H1 (cell line): Measurements from ENCODE around the gene DCUN1D2.

Source experiments
- CTCF ChIP-seq, 3 experiments: IDR thresholded peaks; 1 replicate in 2 of 3; 2 replicates in 1 of 3; pipeline versions ENCODE4 v1.5.1 to v1.6.1; 2011; ENCODE audit warnings: low read length in 3 of 3, mild to moderate bottlenecking in 3 of 3, inconsistent platforms in 2 of 3, low read depth in 1 of 3, moderate library complexity in 1 of 3; ENCODE audit not compliant: insufficient read depth in 1 of 3; ENCODE audit errors: control extremely low read depth in 1 of 3
- MAFK ChIP-seq: IDR thresholded peaks from 2 replicates; pipeline ENCODE4 v1.6.1; 2012; ENCODE audit warnings: low read depth, mild to moderate bottlenecking, improper control_type of control experiment, low read length
- NANOG ChIP-seq: IDR thresholded peaks from 2 replicates; pipeline ENCODE4 v1.6.1; 2011; ENCODE audit warnings: low read length, low read depth, mild to moderate bottlenecking, inconsistent platforms; ENCODE audit not compliant: insufficient read depth, poor library complexity, severe bottlenecking
- POLR2A ChIP-seq, 2 experiments: IDR thresholded peaks; 1 replicate in 1 of 2; 2 replicates in 1 of 2; pipeline ENCODE4 v1.6.1; 2011; ENCODE audit warnings: low read depth in 2 of 2, low read length in 2 of 2, mild to moderate bottlenecking in 2 of 2; ENCODE audit errors: control extremely low read depth in 1 of 2
- TAF1 ChIP-seq: IDR thresholded peaks from 2 replicates; pipeline ENCODE4 v1.6.1; 2011; ENCODE audit warnings: mild to moderate bottlenecking, low read depth, low read length
- TEAD4 ChIP-seq: IDR thresholded peaks from 2 replicates; pipeline ENCODE4 v1.6.1; 2012; ENCODE audit warnings: low read depth, low read length, inconsistent platforms, mixed read lengths
- TF ChIP-seq, protein P1 (sequence below): IDR thresholded peaks from 2 replicates; pipeline ENCODE4 v1.6.1; 2012; ENCODE audit warnings: inconsistent platforms

- TF ChIP-seq TAF1 (no peak), NANOG (no peak), CTCF (IDR thresholded peaks at IDR 0.05; ENCODE audit: control extremely low read depth in 1 of 3, insufficient read depth in 1 of 3, low read depth in 1 of 3, low read length in 3 of 3) (no peak), MAFK (no peak), POLR2A (IDR thresholded peaks at IDR 0.05; ENCODE audit: control extremely low read depth in 1 of 2, low read depth in 2 of 2, low read length in 2 of 2) (no peak), TEAD4 (no peak)
- TF ChIP-seq, protein P1, sequence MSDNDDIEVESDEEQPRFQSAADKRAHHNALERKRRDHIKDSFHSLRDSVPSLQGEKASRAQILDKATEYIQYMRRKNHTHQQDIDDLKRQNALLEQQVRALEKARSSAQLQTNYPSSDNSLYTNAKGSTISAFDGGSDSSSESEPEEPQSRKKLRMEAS = no peak
Measured at GRCh38 chr13:113407531-113408393, 82.7 kb downstream of the DCUN1D2 start.
